Frontal cortex (tissue), 4 donors: ENCODE results near the gene SCN3A. TPM values are rescaled to one million over a fixed set of nuclear protein-coding genes. Genes with fewer than 3 reads are reported as not detected.

ENCODE experiments used
- DNase-seq, 2 donors: peaks; one replicate each; pipeline ENCODE4 v3.0.0; 2012; ENCODE audit warnings: low spot score in 2 of 2
- FAIRE-seq: peaks from 2 replicates; lab custom pipeline; 2012; peaks lifted over from hg19 to GRCh38; lab: Jason Lieb, UNC
- total RNA-seq: library from RNA; depleted of rRNA; stranded (reverse); fragments of >200 nt; gene quantifications from one replicate; pipeline ENCODE4 v1.2.3, GENCODE V29; 2014
- donor health status: control.
- donor health status: control.
- donor health status: control.

Gene SCN3A
- total RNA-seq, 1 donor from 2014 or later, result 257 TPM

- no peak for FAIRE-seq
- DNase-seq, result no peak
Measured at GRCh38 chr2:165064743-165065142, 139.1 kb downstream of the SCN3A start.

GRCh38 chr2:165060411-165060810, 143.4 kb downstream of the SCN3A start:
- FAIRE-seq (no peak), DNase-seq (no peak)

GRCh38 chr2:165058476-165059265, 145.2 kb downstream of the SCN3A start:
- no peak for DNase-seq

GRCh38 chr2:165057931-165058330, 145.9 kb downstream of the SCN3A start:
- DNase-seq (no peak), FAIRE-seq (no peak)

More at GRCh38 chr2:165058476-165059265, 145.2 kb downstream of the SCN3A start:
- peak; percentile 49 for FAIRE-seq

- FAIRE-seq (no peak), DNase-seq (no peak)
Measured at GRCh38 chr2:165057308-165057707, 146.5 kb downstream of the SCN3A start.

- FAIRE-seq (no peak), DNase-seq (no peak)
Measured at GRCh38 chr2:165056564-165056963, 147.3 kb downstream of the SCN3A start.

- DNase-seq, result peak in 1 of 2 donors; percentile 10
- FAIRE-seq, result no peak
Measured at GRCh38 chr2:165055082-165055851, 148.6 kb downstream of the SCN3A start.

GRCh38 chr2:165054652-165055051, 149.2 kb downstream of the SCN3A start:
- no peak for FAIRE-seq
- DNase-seq, result no peak

- DNase-seq (no peak), FAIRE-seq (no peak)
Measured at GRCh38 chr2:165044505-165045303, 159.1 kb downstream of the SCN3A start.

Other genes with a start within 250 kb of the SCN3A start
- gene SLC38A11, start 248.5 kb downstream of the SCN3A start, total RNA-seq, result 2.4 TPM
- gene SCN2A, start 35.4 kb upstream of the SCN3A start, total RNA-seq, result 160 TPM